Immature natural killer cell (primary cell): ENCODE data around the gene GFOD2. TPM values are rescaled to one million over a fixed set of nuclear protein-coding genes. Genes with fewer than 3 reads are reported as not detected.

Source experiments
- DNase-seq, 3 donors: peaks; one replicate each; pipeline ENCODE4 v3.0.0; 2022; ENCODE audit warnings: mixed read lengths in 1 of 3
- H3K27ac Mint-ChIP-seq, 6 donors: one replicate each; pipeline ENCODE4 v1.8.0; 2020; ENCODE audit warnings: mixed read lengths in 6 of 6, mild to moderate bottlenecking in 5 of 6, inconsistent platforms in 4 of 6, moderate library complexity in 3 of 6
- H3K27me3 Mint-ChIP-seq, 3 donors: one replicate each; pipeline ENCODE4 v1.8.0; 2020 to 2021; ENCODE audit warnings: low read depth in 3 of 3, mild to moderate bottlenecking in 3 of 3, mixed read lengths in 3 of 3, moderate library complexity in 3 of 3, inconsistent platforms in 1 of 3
- H3K36me3 Mint-ChIP-seq, 3 donors: one replicate each; pipeline ENCODE4 v1.8.0; 2020; ENCODE audit warnings: mixed read lengths in 3 of 3, inconsistent platforms in 2 of 3, mild to moderate bottlenecking in 2 of 3
- H3K4me1 Mint-ChIP-seq, 2 donors: one replicate each; pipeline ENCODE4 v1.8.0; 2020; ENCODE audit warnings: inconsistent platforms in 2 of 2, mild to moderate bottlenecking in 2 of 2, mixed read lengths in 2 of 2, moderate library complexity in 1 of 2
- H3K4me3 Mint-ChIP-seq, 5 donors: one replicate each; pipeline ENCODE4 v1.8.0; 2020; ENCODE audit warnings: mild to moderate bottlenecking in 5 of 5, mixed read lengths in 5 of 5, inconsistent platforms in 3 of 5, moderate library complexity in 3 of 5
- H3K9me3 Mint-ChIP-seq, 6 donors: one replicate each; pipeline ENCODE4 v1.8.0; 2020; ENCODE audit warnings: mild to moderate bottlenecking in 6 of 6, mixed read lengths in 6 of 6, inconsistent platforms in 4 of 6, moderate library complexity in 3 of 6
- polyA plus RNA-seq, 3 donors: library from polyadenylated mRNA; unstranded; fragments of 300-500 nt; fragmentation: Illumina TruSeq; gene quantifications; one replicate each; pipeline ENCODE4 v1.2.3, GENCODE V29; 2021

GFOD2 gene
- polyA plus RNA-seq, 3 donors from 2014 or later: 6.2 to 9.7 (median 7.4) TPM

- DNase-seq: no peak
- Mint-ChIP-seq H3K36me3 (peaks cover 0 to 3% (median 0%) of the 10 kb centered on the region in 3 donors), H3K27me3 (peaks cover 6 to 12% (median 11%) of the 10 kb centered on the region in 3 donors), H3K4me3 (peak overlapping the region in 2 of 5 donors; percentile 33 to 87), H3K27ac (peak overlapping the region in 5 of 6 donors; percentile 30 to 95 (median 89)), H3K4me1 (peaks cover 10 to 22% of the 10 kb centered on the region in 2 donors), H3K9me3 (no peaks in the 10 kb centered on the region)
Measured at GRCh38 chr16:67661886-67662652, 57.0 kb downstream of the GFOD2 start.

- peaks cover 0 to 3% (median 0%) of the 10 kb centered on the region in 3 donors for H3K36me3 Mint-ChIP-seq
- no peak for DNase-seq
Measured at GRCh38 chr16:67661101-67661761, 57.9 kb downstream of the GFOD2 start.

GRCh38 chr16:67660564-67661028 lies 58.5 kb downstream of the GFOD2 start, which contains the start of gene PARD6A:
Gene PARD6A, plus strand, starts transcription at chr16:67660960. Its CDS starts 79 bp downstream, at chr16:67661039.
- peak; percentile 96 to 98 (median 98) for DNase-seq
- Mint-ChIP-seq H3K36me3 (peaks cover 0 to 3% (median 0%) of the 10 kb centered on the region in 3 donors), H3K4me1 (peaks cover 9 to 19% of the 10 kb centered on the region in 2 donors), H3K27ac (peak within 1 kb of the TSS; percentile 89 to 98 (median 96)), H3K27me3 (peaks cover 8 to 12% (median 11%) of the 10 kb centered on the region in 3 donors), H3K9me3 (no peaks in the 10 kb centered on the region), H3K4me3 (peak within 1 kb of the TSS; percentile 92 to 95 (median 94))

More at GRCh38 chr16:67661101-67661761, 57.9 kb downstream of the GFOD2 start:
- peak overlapping the region; percentile 88 to 98 (median 93) for H3K27ac Mint-ChIP-seq
- peaks cover 9 to 21% of the 10 kb centered on the region in 2 donors for H3K4me1 Mint-ChIP-seq
- H3K9me3 Mint-ChIP-seq: no peaks in the 10 kb centered on the region
- H3K4me3 Mint-ChIP-seq: peak overlapping the region; percentile 77 to 92 (median 90)
- H3K27me3 Mint-ChIP-seq: peaks cover 6 to 12% (median 11%) of the 10 kb centered on the region in 3 donors

GRCh38 chr16:67659675-67660563 lies 59.2 kb downstream of the GFOD2 start, which contains the start of gene ACD:
Gene ACD, minus strand, starts transcription at chr16:67660260. Its CDS starts 40 bp downstream, at chr16:67660220.
- H3K27me3 Mint-ChIP-seq: peaks cover 8 to 14% (median 11%) of the 10 kb centered on the region in 3 donors
- peaks cover 9 to 19% of the 10 kb centered on the region in 2 donors for H3K4me1 Mint-ChIP-seq
- peak; percentile 92 to 94 (median 94) for DNase-seq
- H3K36me3 Mint-ChIP-seq: peaks cover 0 to 3% (median 0%) of the 10 kb centered on the region in 3 donors
- H3K4me3 Mint-ChIP-seq: peak within 1 kb of the TSS; percentile 92 to 95 (median 94)
- peak within 1 kb of the TSS; percentile 89 to 98 (median 96) for H3K27ac Mint-ChIP-seq
- H3K9me3 Mint-ChIP-seq: no peaks in the 10 kb centered on the region

GRCh38 chr16:67658849-67659674 lies 60.1 kb downstream of the GFOD2 start:
- peak in 1 of 3 donors; percentile 14 for DNase-seq

GRCh38 chr16:67657751-67658518 lies 61.2 kb downstream of the GFOD2 start:
- Mint-ChIP-seq H3K36me3 (no peaks in the 10 kb centered on the region), H3K4me3 (peak overlapping the region in 4 of 5 donors; percentile 33 to 95 (median 94)), H3K4me1 (peaks cover 9 to 19% of the 10 kb centered on the region in 2 donors), H3K9me3 (no peaks in the 10 kb centered on the region), H3K27me3 (peaks cover 8 to 12% (median 11%) of the 10 kb centered on the region in 3 donors), H3K27ac (no peak overlapping the region)
- no peak for DNase-seq

More at GRCh38 chr16:67658849-67659674, 60.1 kb downstream of the GFOD2 start:
- no peaks in the 10 kb centered on the region for H3K9me3 Mint-ChIP-seq
- H3K27ac Mint-ChIP-seq: peak overlapping the region; percentile 69 to 96 (median 89)
- peak overlapping the region; percentile 91 to 95 (median 94) for H3K4me3 Mint-ChIP-seq
- H3K27me3 Mint-ChIP-seq: peaks cover 8 to 12% (median 11%) of the 10 kb centered on the region in 3 donors
- peaks cover 9 to 19% of the 10 kb centered on the region in 2 donors for H3K4me1 Mint-ChIP-seq
- peaks cover 0 to under 1% (median 0%) of the 10 kb centered on the region in 3 donors for H3K36me3 Mint-ChIP-seq

- no peak for DNase-seq
- peaks cover 9 to 19% of the 10 kb centered on the region in 2 donors for H3K4me1 Mint-ChIP-seq
- no peak overlapping the region for H3K4me3 Mint-ChIP-seq
- H3K27ac Mint-ChIP-seq: no peak overlapping the region
- H3K27me3 Mint-ChIP-seq: peaks cover 8 to 12% (median 11%) of the 10 kb centered on the region in 3 donors
- peaks cover 0 to under 1% (median 0%) of the 10 kb centered on the region in 3 donors for H3K36me3 Mint-ChIP-seq
- no peaks in the 10 kb centered on the region for H3K9me3 Mint-ChIP-seq
Measured at GRCh38 chr16:67657017-67657608, 62.0 kb downstream of the GFOD2 start.

GRCh38 chr16:67656344-67657016 lies 62.6 kb downstream of the GFOD2 start:
- Mint-ChIP-seq H3K27ac (no peak overlapping the region), H3K27me3 (peaks cover 8 to 12% (median 10%) of the 10 kb centered on the region in 3 donors), H3K9me3 (no peaks in the 10 kb centered on the region), H3K4me1 (peaks cover 9 to 23% of the 10 kb centered on the region in 2 donors), H3K36me3 (peaks cover 0 to 3% (median 0%) of the 10 kb centered on the region in 3 donors), H3K4me3 (no peak overlapping the region)
- DNase-seq: no peak

GRCh38 chr16:67655363-67655762 lies 63.8 kb downstream of the GFOD2 start:
- no peak for DNase-seq
- Mint-ChIP-seq H3K4me1 (peaks cover 9 to 17% of the 10 kb centered on the region in 2 donors), H3K4me3 (no peak overlapping the region), H3K9me3 (no peaks in the 10 kb centered on the region), H3K27me3 (peaks cover 2 to 9% (median 3%) of the 10 kb centered on the region in 3 donors), H3K36me3 (peaks cover 6 to 9% (median 6%) of the 10 kb centered on the region in 3 donors), H3K27ac (peak overlapping the region in 5 of 6 donors; percentile 4 to 82 (median 26))

GRCh38 chr16:67654403-67654911 lies 64.7 kb downstream of the GFOD2 start:
- no peak for DNase-seq
- peaks cover 9 to 11% (median 10%) of the 10 kb centered on the region in 3 donors for H3K36me3 Mint-ChIP-seq
- peak overlapping the region in 1 of 6 donors; percentile 57 for H3K27ac Mint-ChIP-seq
- H3K9me3 Mint-ChIP-seq: no peaks in the 10 kb centered on the region
- no peak overlapping the region for H3K4me3 Mint-ChIP-seq
- H3K27me3 Mint-ChIP-seq: peaks cover 0 to 7% (median 2%) of the 10 kb centered on the region in 3 donors
- H3K4me1 Mint-ChIP-seq: peaks cover 9 to 16% of the 10 kb centered on the region in 2 donors
